ENCODE data around the gene STMN3. TPM values are rescaled to one million over a fixed set of nuclear protein-coding genes. Genes with fewer than 3 reads are reported as not detected.

Gene STMN3
- total and polyA plus RNA-seq, 10 of the 15 experiments (the other 5 are each of a cell fraction or from before 2014, with no cell fraction given), result 0.09 to 3.6 (median 1.4) TPM; not detected in 1

- TF ChIP-seq EGR1 (IDR thresholded peaks at IDR 0.05; ENCODE audit: borderline replicate concordance in 1 of 2, low read depth in 2 of 2, low read length in 2 of 2) (no peak), FOXK2 (IDR thresholded peaks at IDR 0.05) (no peak), FOXM1 (IDR thresholded peaks at IDR 0.05; ENCODE audit: low read depth, low read length) (no peak), JUNB (IDR thresholded peaks at IDR 0.05) (no peak), NR2C1 (IDR thresholded peaks at IDR 0.05) (no peak)
These were observed 42.4 kb downstream of the STMN3 start (continued) for GRCh38 chr20:63610581-63611435.

- CTCF ChIA-PET, result no interaction called here
- no peak for FAIRE-seq
- Histone ChIP-seq H4K20me1 (ENCODE audit: control insufficient read depth, insufficient read depth) (no peaks in the 10 kb centered on the region), H3K9ac (ENCODE audit: control insufficient read depth, insufficient read depth, low read length) (no peak overlapping the region), H3K27me3 (replicated peaks in 1 of 2; ENCODE audit: control insufficient read depth in 2 of 2, insufficient read depth in 2 of 2, low read length in 1 of 2) (no peaks in the 10 kb centered on the region), H3K9me3 (replicated peaks; ENCODE audit: control insufficient read depth, insufficient read depth, low read length) (no peaks in the 10 kb centered on the region; the same call in 2 of the 3 replicates), H3K36me3 (ENCODE audit: control insufficient read depth in 2 of 2, insufficient read depth in 2 of 2, low read length in 1 of 2) (peaks cover 8 to 9% of the 10 kb centered on the region in 2 experiments), H3K4me2 (ENCODE audit: control insufficient read depth, insufficient read depth) (no peak overlapping the region), H3K4me3 (no peak overlapping the region), H2AFZ (ENCODE audit: control insufficient read depth, low read depth, low read length) (no peak overlapping the region), H3K27ac (ENCODE audit: control insufficient read depth, insufficient read depth) (no peak overlapping the region), H3K4me1 (ENCODE audit: control insufficient read depth, insufficient read depth, low read length) (no peaks in the 10 kb centered on the region), H3K79me2 (ENCODE audit: control insufficient read depth, insufficient read depth, low read length) (peaks cover under 1% of the 10 kb centered on the region)
- RAD21 ChIA-PET (ENCODE audit: unreplicated experiment), result no interaction called here
- ATAC-seq, result no peak
- TF ChIP-seq HDGF (IDR thresholded peaks at IDR 0.05) (no peak), RUNX3 (IDR thresholded peaks at IDR 0.05; ENCODE audit: low read length) (no peak), ZBTB11 (CRISPR knock-in tag; IDR thresholded peaks at IDR 0.05) (no peak), JUNB (IDR thresholded peaks at IDR 0.05) (no peak), WRNIP1 (IDR thresholded peaks at IDR 0.05; ENCODE audit: borderline replicate concordance, low read depth, low read length) (no peak), PAX8 (IDR thresholded peaks at IDR 0.05) (no peak), ATF3 (IDR thresholded peaks at IDR 0.05; ENCODE audit: borderline replicate concordance, extremely low read depth, low read depth, low read length) (no peak), CEBPB (IDR thresholded peaks at IDR 0.05; ENCODE audit: borderline replicate concordance in 1 of 2, low read depth in 2 of 2, low read length in 2 of 2) (no peak), NKRF (conservative IDR thresholded peaks at IDR 0.05) (no peak), KAT2A (conservative IDR thresholded peaks at IDR 0.05; ENCODE audit: control insufficient read depth, low read depth, low read length) (no peak), EZH2 (IDR thresholded peaks at IDR 0.05; ENCODE audit: borderline replicate concordance, control insufficient read depth, low read depth, low read length) (no peak), TCF12 (IDR thresholded peaks at IDR 0.05; ENCODE audit: low read depth, low read length) (no peak)
- SMC1A ChIA-PET (ENCODE audit: uncharacterized antibody, unreplicated experiment), result no interaction called here
- intact Hi-C loops (cut with micrococcal nuclease; ENCODE audit: unreplicated experiment), result no loop called here
- POLR2A ChIA-PET, result no interaction called here
- in situ Hi-C loops (cut with MboI), result no loop called here
- no peak for DNase-seq (ENCODE audit: low read depth, low spot score)
- 98% methylated on average over 9 of the region's 9 CpGs for WGBS (ENCODE audit: insufficient coverage, insufficient replicate concordance, low lambda C conversion rate, missing lambda C conversion rate)
- no TSS peak for BruUV-seq (replicated peaks)
These were observed 46.5 kb downstream of the STMN3 start for GRCh38 chr20:63606686-63607085.
